GM12892 (cell line): Measurements from ENCODE around the gene VPS18.
A peak's percentile ranks its signal among the peaks of the same experiment; 100 is the strongest.

Experiments
- DNase-seq: peaks from one replicate; pipeline ENCODE4 v3.0.0; 2011; ENCODE audit not compliant: insufficient read length
- FAIRE-seq: peaks from 2 replicates; lab custom pipeline; 2011; peaks lifted over from hg19 to GRCh38; lab: Jason Lieb, UNC
- POLR2A ChIP-seq: IDR thresholded peaks from 2 replicates; pipeline ENCODE4 v1.6.1; 2011; ENCODE audit warnings: low read depth, low read length, control low read depth
- POLR2AphosphoS5 ChIP-seq: IDR thresholded peaks from 2 replicates; pipeline ENCODE4 v1.6.1; 2011; ENCODE audit warnings: low read depth, low read length, control low read depth
- TAF1 ChIP-seq: IDR thresholded peaks from 2 replicates; pipeline ENCODE4 v1.6.1; 2011; ENCODE audit warnings: low read depth, mild to moderate bottlenecking, control low read depth, low read length, borderline replicate concordance

Gene VPS18

GRCh38 chr15:40930430-40931299 lies 36.4 kb downstream of the VPS18 start:
- FAIRE-seq (peak; percentile 91), DNase-seq (no peak)
- TF ChIP-seq TAF1 (no peak), POLR2AphosphoS5 (no peak), POLR2A (no peak)

DNA sequence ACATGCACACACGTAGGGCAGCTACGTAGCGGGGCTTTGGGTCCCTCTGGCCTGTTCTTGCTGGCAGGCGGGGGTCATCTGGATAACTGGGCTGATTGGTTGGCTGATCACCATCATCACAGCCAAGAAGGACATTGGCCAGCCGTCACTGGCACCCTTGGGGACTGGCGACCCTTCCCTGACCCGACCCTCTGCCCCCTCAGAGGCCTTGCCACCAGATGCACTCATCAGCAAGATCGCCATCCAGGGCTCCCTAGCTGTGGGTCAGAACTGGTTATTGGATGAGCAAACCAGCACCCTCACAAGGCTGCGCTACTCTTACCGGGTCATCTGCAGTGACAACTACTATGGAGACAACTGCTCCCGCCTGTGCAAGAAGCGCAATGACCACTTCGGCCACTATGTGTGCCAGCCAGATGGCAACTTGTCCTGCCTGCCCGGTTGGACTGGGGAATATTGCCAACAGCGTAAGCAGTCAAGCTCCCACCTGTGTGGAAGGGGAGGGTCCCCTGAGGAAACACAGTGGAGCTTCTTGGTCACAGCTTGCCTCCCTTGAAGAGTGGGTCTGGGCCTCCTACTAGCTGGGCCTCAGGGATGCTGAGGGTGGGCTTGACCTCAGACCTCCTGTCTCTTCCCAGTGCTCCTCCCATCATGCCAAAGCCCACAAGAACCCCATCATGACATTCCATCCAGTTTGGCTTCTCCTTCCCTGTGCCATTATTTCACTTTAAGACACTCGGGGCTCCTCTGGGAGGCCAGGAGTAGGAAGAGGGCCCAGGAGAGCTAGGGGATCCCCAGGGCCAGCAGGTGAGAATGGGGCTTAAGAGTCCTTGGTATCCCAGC lies 37.3 kb downstream of the VPS18 start:
- TF ChIP-seq POLR2A = no peak
- no peak for TF ChIP-seq TAF1
- no peak for TF ChIP-seq POLR2AphosphoS5
- no peak for FAIRE-seq
- no peak for DNase-seq

GRCh38 chr15:40932156-40932555 lies 37.9 kb downstream of the VPS18 start:
- no peak for FAIRE-seq
- TF ChIP-seq POLR2AphosphoS5 (no peak), POLR2A (no peak), TAF1 (no peak)
- no peak for DNase-seq

- TF ChIP-seq POLR2A (no peak), POLR2AphosphoS5 (no peak), TAF1 (no peak)
- DNase-seq = no peak
- no peak for FAIRE-seq
Measured at GRCh38 chr15:40932649-40933516, 38.6 kb downstream of the VPS18 start.

DNA sequence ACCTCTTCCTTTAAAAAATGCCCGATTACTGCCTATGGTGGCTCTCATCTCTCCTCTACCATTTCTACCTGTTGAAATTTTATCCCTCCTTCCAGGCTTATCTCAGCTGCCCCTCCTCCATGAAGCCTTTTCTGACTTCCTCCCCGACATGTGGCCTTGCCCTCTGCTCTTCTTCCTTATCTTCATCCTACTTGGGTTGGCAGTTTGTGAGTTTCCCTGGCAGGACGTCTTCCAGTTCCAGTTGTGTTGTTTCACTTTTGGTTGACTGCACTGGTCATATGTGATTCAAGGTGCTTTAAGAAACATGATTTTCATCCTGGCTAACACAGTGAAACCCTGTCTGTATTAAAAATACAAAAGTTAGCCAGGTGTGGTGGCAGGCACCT lies 39.3 kb downstream of the VPS18 start:
- DNase-seq (no peak), FAIRE-seq (no peak)
- no peak for TF ChIP-seq POLR2A
- no peak for TF ChIP-seq POLR2AphosphoS5
- TF ChIP-seq TAF1 = no peak

DNA sequence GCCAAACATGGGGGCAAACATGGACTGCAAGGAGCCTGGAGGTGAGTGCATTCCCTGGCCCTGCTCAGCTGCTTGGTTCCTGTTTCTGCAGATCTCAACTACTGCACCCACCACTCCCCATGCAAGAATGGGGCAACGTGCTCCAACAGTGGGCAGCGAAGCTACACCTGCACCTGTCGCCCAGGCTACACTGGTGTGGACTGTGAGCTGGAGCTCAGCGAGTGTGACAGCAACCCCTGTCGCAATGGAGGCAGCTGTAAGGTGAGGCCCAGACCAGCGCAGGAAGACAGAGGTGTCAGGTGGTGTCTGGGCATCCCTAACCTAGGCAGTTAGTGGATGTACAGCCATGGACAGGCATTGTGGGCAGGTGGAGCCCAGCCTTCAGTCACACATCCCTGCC lies 40.2 kb downstream of the VPS18 start:
- FAIRE-seq = no peak
- DNase-seq = no peak
- TF ChIP-seq POLR2AphosphoS5 (no peak), POLR2A (no peak), TAF1 (no peak)

- TF ChIP-seq TAF1 (no peak), POLR2A (no peak), POLR2AphosphoS5 (no peak)
- no peak for FAIRE-seq
- no peak for DNase-seq
Measured at GRCh38 chr15:40936234-40936708, 42.0 kb downstream of the VPS18 start.

DNA sequence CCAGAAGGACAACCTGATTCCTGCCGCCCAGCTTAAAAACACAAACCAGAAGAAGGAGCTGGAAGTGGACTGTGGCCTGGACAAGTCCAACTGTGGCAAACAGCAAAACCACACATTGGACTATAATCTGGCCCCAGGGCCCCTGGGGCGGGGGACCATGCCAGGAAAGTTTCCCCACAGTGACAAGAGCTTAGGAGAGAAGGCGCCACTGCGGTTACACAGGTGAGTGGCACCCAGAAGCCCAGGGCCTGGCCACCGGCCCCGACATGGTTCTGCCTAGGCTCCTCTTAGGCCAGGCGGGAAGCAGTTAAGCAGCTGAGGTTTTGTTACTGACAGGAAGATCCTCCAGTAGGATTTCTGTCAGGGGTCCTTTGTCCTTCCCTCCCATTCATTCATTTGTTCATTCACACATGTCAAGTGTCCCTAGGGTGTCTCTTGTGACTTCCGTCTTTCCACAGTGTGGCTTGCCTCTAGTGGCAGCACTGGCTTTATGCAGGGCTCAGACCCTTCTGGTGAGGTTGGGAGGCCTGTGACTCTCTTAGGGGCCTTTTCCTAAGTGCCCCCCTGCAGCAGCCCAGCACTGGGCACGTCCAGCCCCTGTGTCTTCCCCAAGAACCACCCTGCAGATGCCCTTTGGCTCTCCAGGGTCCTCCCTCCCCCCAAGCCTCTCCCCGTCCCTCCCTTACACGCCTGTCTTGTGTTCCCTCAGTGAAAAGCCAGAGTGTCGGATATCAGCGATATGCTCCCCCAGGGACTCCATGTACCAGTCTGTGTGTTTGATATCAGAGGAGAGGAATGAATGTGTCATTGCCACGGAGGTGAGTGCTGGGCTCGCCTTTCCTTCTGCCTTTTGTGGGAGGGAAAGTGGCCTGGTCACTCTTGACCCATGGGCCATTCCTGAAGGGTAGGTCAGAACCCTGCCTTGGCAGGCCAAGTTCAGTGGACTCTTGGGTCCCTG lies 42.7 kb downstream of the VPS18 start:
- DNase-seq = no peak
- FAIRE-seq = no peak

DNA sequence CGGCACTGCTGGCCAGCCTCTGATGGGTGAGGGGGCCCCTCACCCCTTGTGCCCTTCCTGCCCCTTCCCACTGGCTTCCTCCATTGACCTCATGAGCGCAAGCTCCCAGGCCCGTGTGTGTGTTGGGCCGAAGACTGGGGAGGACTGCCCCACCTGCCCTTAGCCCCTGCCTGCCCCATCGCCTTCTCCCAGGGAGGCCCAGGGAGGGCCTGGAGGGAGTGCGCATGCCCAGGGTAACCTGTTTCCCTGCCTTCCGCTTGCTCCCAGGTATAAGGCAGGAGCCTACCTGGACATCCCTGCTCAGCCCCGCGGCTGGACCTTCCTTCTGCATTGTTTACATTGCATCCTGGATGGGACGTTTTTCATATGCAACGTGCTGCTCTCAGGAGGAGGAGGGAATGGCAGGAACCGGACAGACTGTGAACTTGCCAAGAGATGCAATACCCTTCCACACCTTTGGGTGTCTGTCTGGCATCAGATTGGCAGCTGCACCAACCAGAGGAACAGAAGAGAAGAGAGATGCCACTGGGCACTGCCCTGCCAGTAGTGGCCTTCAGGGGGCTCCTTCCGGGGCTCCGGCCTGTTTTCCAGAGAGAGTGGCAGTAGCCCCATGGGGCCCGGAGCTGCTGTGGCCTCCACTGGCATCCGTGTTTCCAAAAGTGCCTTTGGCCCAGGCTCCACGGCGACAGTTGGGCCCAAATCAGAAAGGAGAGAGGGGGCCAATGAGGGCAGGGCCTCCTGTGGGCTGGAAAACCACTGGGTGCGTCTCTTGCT lies 43.7 kb downstream of the VPS18 start:
- DNase-seq (no peak), FAIRE-seq (no peak)
- TF ChIP-seq POLR2A = no peak
- TF ChIP-seq POLR2AphosphoS5 = no peak
- TF ChIP-seq TAF1 = no peak

More for the DNA sequence above, 42.7 kb downstream of the VPS18 start:
- TF ChIP-seq POLR2AphosphoS5 (no peak), POLR2A (no peak), TAF1 (no peak)
